ENCODE results near the gene TIE1. TPM values are rescaled to one million over a fixed set of nuclear protein-coding genes. Genes with fewer than 3 reads are reported as not detected.

Gene TIE1
- total RNA-seq, 1 donor from 2014 or later = 0.98 TPM

GRCh38 chr1:43286533-43286932 is 14.2 kb upstream of the TIE1 start:
- Mint-ChIP-seq H3K36me3 (ENCODE audit: low read depth, unreplicated experiment) (peaks cover 5% of the 10 kb centered on the region), H3K4me1 (ENCODE audit: low read depth, unreplicated experiment) (peaks cover 2% of the 10 kb centered on the region), H3K27me3 (ENCODE audit: low read depth, unreplicated experiment) (peaks cover 26% of the 10 kb centered on the region), H3K9me3 (ENCODE audit: unreplicated experiment) (peaks cover 2% of the 10 kb centered on the region), H3K27ac (ENCODE audit: unreplicated experiment) (no peak overlapping the region), H3K4me3 (ENCODE audit: unreplicated experiment) (no peak overlapping the region)
- no peaks in the 10 kb centered on the region for H3K9me3 ChIP-seq (ENCODE audit: insufficient read depth, low read depth, low read length)
- no peak overlapping the region for H3K27ac ChIP-seq (ENCODE audit: low read depth, low read length)
- no peaks in the 10 kb centered on the region for H3K79me2 ChIP-seq (ENCODE audit: insufficient read depth, low read length)
- no peak overlapping the region for H3K4me2 ChIP-seq (ENCODE audit: low read length)
- peaks cover 6% of the 10 kb centered on the region for H3K27me3 ChIP-seq (ENCODE audit: insufficient read depth, low read length)
- no peak overlapping the region for H2AFZ ChIP-seq (ENCODE audit: low read depth, low read length)
- FAIRE-seq = no peak
- H3K9ac ChIP-seq (ENCODE audit: low read length) = no peak overlapping the region
- H4K20me1 ChIP-seq (ENCODE audit: insufficient read depth, low read length) = no peaks in the 10 kb centered on the region
- DNase-seq (ENCODE audit: low read depth) = no peak
- H3K4me1 ChIP-seq (ENCODE audit: insufficient read depth, low read length) = no peaks in the 10 kb centered on the region
- TF ChIP-seq EZH2 (IDR thresholded peaks at IDR 0.05; ENCODE audit: insufficient read depth, low read length) = no peak
- TF ChIP-seq CTCF (IDR thresholded peaks at IDR 0.05; ENCODE audit: insufficient read depth, low read depth, low read length) = no peak
- H3K36me3 ChIP-seq (ENCODE audit: insufficient read depth, low read length) = no peaks in the 10 kb centered on the region
- H3K4me3 ChIP-seq (ENCODE audit: insufficient read depth, low read depth, low read length) = no peak overlapping the region

GRCh38 chr1:43288058-43288784 is 12.6 kb upstream of the TIE1 start:
- Mint-ChIP-seq H3K27ac (ENCODE audit: unreplicated experiment) (no peak overlapping the region), H3K9me3 (ENCODE audit: unreplicated experiment) (peaks cover 2% of the 10 kb centered on the region), H3K4me1 (ENCODE audit: low read depth, unreplicated experiment) (peaks cover 2% of the 10 kb centered on the region), H3K36me3 (ENCODE audit: low read depth, unreplicated experiment) (peaks cover 5% of the 10 kb centered on the region), H3K4me3 (ENCODE audit: unreplicated experiment) (no peak overlapping the region), H3K27me3 (ENCODE audit: low read depth, unreplicated experiment) (peaks cover 33% of the 10 kb centered on the region)
- Histone ChIP-seq H3K27me3 (ENCODE audit: insufficient read depth, low read length) (peaks cover 6% of the 10 kb centered on the region), H3K79me2 (ENCODE audit: insufficient read depth, low read length) (no peaks in the 10 kb centered on the region), H3K4me3 (ENCODE audit: insufficient read depth, low read depth, low read length) (no peak overlapping the region), H3K4me2 (ENCODE audit: low read length) (no peak overlapping the region), H2AFZ (ENCODE audit: low read depth, low read length) (no peak overlapping the region), H4K20me1 (ENCODE audit: insufficient read depth, low read length) (no peaks in the 10 kb centered on the region), H3K9me3 (ENCODE audit: insufficient read depth, low read depth, low read length) (no peaks in the 10 kb centered on the region), H3K9ac (ENCODE audit: low read length) (no peak overlapping the region), H3K36me3 (ENCODE audit: insufficient read depth, low read length) (no peaks in the 10 kb centered on the region), H3K27ac (ENCODE audit: low read depth, low read length) (no peak overlapping the region), H3K4me1 (ENCODE audit: insufficient read depth, low read length) (no peaks in the 10 kb centered on the region)
- FAIRE-seq (no peak), DNase-seq (ENCODE audit: low read depth) (no peak)
- TF ChIP-seq CTCF (IDR thresholded peaks at IDR 0.05; ENCODE audit: insufficient read depth, low read depth, low read length) (no peak), EZH2 (IDR thresholded peaks at IDR 0.05; ENCODE audit: insufficient read depth, low read length) (no peak)

Measured in astrocyte (in vitro differentiated cells and primary cell).